Measurements from ENCODE around the gene ZBTB32. TPM values are rescaled to one million over a fixed set of nuclear protein-coding genes. Genes with fewer than 3 reads are reported as not detected.

Gene ZBTB32
- total RNA-seq, 1 donor from 2014 or later, result not detected

DNA sequence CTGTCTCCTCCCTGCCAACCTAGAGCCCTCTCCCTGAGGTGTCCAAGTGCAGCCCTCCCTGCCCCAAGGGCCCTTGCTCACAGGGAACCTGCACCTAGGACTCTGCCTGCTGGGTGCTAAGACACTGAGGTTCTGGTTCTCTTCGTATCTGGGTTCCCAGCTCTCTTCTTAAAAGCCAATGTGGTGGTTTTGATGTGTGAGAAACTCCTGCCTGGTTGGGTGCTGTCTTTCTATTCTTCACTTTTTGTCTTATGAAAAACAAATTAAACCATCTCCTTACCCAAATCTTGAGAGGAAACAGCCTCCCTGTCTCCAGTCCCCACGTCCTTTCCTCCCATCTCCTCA is 9.1 kb downstream of the ZBTB32 start:
- DNase-seq (ENCODE audit: low spot score), result no peak
- Mint-ChIP-seq H3K27me3 (ENCODE audit: unreplicated experiment) (peaks cover 9% of the 10 kb centered on the region), H3K36me3 (ENCODE audit: low read depth, unreplicated experiment) (no peaks in the 10 kb centered on the region), H3K27ac (ENCODE audit: unreplicated experiment) (no peak overlapping the region), H3K4me1 (ENCODE audit: unreplicated experiment) (peaks cover 12% of the 10 kb centered on the region), H3K4me3 (ENCODE audit: unreplicated experiment) (peak overlapping the region; percentile 21), H3K9me3 (ENCODE audit: unreplicated experiment) (no peaks in the 10 kb centered on the region)
- TF ChIP-seq, protein P1, sequence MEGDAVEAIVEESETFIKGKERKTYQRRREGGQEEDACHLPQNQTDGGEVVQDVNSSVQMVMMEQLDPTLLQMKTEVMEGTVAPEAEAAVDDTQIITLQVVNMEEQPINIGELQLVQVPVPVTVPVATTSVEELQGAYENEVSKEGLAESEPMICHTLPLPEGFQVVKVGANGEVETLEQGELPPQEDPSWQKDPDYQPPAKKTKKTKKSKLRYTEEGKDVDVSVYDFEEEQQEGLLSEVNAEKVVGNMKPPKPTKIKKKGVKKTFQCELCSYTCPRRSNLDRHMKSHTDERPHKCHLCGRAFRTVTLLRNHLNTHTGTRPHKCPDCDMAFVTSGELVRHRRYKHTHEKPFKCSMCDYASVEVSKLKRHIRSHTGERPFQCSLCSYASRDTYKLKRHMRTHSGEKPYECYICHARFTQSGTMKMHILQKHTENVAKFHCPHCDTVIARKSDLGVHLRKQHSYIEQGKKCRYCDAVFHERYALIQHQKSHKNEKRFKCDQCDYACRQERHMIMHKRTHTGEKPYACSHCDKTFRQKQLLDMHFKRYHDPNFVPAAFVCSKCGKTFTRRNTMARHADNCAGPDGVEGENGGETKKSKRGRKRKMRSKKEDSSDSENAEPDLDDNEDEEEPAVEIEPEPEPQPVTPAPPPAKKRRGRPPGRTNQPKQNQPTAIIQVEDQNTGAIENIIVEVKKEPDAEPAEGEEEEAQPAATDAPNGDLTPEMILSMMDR (IDR thresholded peaks at IDR 0.05; ENCODE audit: unreplicated experiment), result no peak

DNA sequence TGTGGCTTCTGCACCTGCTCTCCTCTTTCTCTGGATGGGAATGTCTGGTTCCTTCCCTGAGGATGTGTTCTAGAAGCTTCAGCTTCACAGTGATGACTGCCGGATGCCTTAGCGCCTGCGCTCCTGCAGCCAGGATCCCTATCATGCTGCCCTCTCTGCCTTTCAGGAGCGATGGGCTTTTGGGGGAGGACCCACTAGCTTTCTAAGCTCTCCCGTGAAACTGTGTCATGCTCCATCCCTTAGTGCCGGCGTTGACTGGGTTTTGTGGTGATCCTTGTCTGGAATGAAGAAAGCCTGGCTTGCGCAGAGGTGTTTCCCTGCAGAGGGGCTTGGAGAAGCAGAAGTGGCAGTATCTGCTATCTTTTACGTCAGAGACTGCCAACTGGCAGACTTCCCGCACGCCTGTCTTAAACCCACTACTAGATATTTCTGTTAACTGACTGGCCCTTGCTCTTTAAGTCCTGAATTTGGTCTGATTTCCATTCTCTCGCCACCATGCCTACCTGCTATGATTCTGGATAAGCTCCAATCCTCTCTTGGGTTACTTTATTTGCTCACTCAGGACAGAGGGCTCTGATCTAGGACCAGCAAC is 9.6 kb downstream of the ZBTB32 start:
- H3K9me3 Mint-ChIP-seq (ENCODE audit: unreplicated experiment), result no peaks in the 10 kb centered on the region
- no peaks in the 10 kb centered on the region for H3K36me3 Mint-ChIP-seq (ENCODE audit: low read depth, unreplicated experiment)
- H3K27me3 Mint-ChIP-seq (ENCODE audit: unreplicated experiment), result peaks cover 9% of the 10 kb centered on the region
- H3K4me3 Mint-ChIP-seq (ENCODE audit: unreplicated experiment), result peak overlapping the region; percentile 21
- no peak for DNase-seq (ENCODE audit: low spot score)
- H3K4me1 Mint-ChIP-seq (ENCODE audit: unreplicated experiment), result peaks cover 16% of the 10 kb centered on the region
- TF ChIP-seq, protein P1 (IDR thresholded peaks at IDR 0.05; ENCODE audit: unreplicated experiment), result no peak
- H3K27ac Mint-ChIP-seq (ENCODE audit: unreplicated experiment), result peak overlapping the region; percentile 9

DNA sequence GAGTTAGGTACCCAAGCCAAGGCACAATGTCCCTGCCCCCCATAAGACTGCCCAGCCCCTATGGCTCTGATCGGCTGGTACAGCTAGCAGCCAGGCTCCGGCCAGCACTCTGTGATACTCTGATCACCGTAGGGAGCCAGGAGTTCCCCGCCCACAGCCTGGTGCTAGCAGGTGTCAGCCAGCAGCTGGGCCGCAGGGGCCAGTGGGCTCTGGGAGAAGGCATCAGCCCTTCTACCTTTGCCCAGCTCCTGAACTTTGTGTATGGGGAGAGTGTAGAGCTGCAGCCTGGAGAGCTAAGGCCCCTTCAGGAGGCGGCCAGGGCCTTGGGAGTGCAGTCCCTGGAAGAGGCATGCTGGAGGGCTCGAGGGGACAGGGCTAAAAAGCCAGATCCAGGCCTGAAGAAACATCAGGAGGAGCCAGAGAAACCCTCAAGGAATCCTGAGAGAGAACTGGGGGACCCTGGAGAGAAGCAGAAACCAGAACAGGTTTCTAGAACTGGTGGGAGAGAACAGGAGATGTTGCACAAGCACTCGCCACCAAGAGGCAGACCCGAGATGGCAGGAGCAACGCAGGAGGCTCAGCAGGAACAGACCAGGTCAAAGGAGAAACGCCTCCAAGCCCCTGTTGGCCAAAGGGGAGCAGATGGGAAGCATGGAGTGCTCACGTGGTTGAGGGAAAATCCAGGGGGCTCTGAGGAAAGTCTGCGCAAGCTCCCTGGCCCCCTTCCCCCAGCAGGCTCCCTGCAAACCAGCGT is 10.4 kb downstream of the ZBTB32 start:
- Mint-ChIP-seq H3K4me3 (ENCODE audit: unreplicated experiment) (peak overlapping the region; percentile 62), H3K4me1 (ENCODE audit: unreplicated experiment) (peaks cover 22% of the 10 kb centered on the region), H3K27me3 (ENCODE audit: unreplicated experiment) (peaks cover 9% of the 10 kb centered on the region), H3K36me3 (ENCODE audit: low read depth, unreplicated experiment) (no peaks in the 10 kb centered on the region), H3K9me3 (ENCODE audit: unreplicated experiment) (no peaks in the 10 kb centered on the region), H3K27ac (ENCODE audit: unreplicated experiment) (peak overlapping the region; percentile 9)
- no peak for DNase-seq (ENCODE audit: low spot score)
- TF ChIP-seq, protein P1 (IDR thresholded peaks at IDR 0.05; ENCODE audit: unreplicated experiment), result no peak

DNA sequence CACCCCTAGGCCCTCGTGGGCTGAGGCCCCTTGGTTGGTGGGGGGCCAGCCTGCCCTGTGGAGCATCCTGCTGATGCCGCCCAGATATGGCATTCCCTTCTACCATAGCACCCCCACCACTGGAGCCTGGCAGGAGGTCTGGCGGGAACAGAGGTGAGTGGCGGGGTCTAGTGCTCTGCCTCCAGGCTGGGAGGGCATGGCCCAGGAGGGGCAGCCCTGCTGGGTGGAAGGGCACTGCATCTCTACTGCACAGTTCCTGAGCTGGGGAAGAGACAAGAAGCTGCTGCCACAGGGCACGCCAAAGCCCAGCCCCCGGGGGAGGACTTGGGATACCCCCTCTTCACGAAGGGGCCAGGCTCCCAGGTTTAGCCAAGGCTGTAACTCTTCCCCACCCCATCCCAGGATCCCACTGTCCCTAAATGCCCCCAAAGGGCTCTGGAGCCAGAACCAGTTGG is 11.0 kb downstream of the ZBTB32 start:
- H3K27ac Mint-ChIP-seq (ENCODE audit: unreplicated experiment), result no peak overlapping the region
- peaks cover 22% of the 10 kb centered on the region for H3K4me1 Mint-ChIP-seq (ENCODE audit: unreplicated experiment)
- DNase-seq (ENCODE audit: low spot score), result no peak
- peaks cover 13% of the 10 kb centered on the region for H3K27me3 Mint-ChIP-seq (ENCODE audit: unreplicated experiment)
- peaks cover 4% of the 10 kb centered on the region for H3K36me3 Mint-ChIP-seq (ENCODE audit: low read depth, unreplicated experiment)
- TF ChIP-seq, protein P1 (IDR thresholded peaks at IDR 0.05; ENCODE audit: unreplicated experiment), result no peak
- no peaks in the 10 kb centered on the region for H3K9me3 Mint-ChIP-seq (ENCODE audit: unreplicated experiment)
- H3K4me3 Mint-ChIP-seq (ENCODE audit: unreplicated experiment), result no peak overlapping the region
